DMS53 (cell line): ENCODE measurements around the gene AIRE.
"Not testable (repeated sequence)": the region's sequence is repeated elsewhere in the genome, so short reads cannot be mapped to it uniquely, and the experiment has no call there.

ENCODE experiments used
- DNase-seq: peaks from one replicate; lab custom pipeline; 2025; lab: John Stamatoyannopoulos, UW

Gene AIRE

DNA sequence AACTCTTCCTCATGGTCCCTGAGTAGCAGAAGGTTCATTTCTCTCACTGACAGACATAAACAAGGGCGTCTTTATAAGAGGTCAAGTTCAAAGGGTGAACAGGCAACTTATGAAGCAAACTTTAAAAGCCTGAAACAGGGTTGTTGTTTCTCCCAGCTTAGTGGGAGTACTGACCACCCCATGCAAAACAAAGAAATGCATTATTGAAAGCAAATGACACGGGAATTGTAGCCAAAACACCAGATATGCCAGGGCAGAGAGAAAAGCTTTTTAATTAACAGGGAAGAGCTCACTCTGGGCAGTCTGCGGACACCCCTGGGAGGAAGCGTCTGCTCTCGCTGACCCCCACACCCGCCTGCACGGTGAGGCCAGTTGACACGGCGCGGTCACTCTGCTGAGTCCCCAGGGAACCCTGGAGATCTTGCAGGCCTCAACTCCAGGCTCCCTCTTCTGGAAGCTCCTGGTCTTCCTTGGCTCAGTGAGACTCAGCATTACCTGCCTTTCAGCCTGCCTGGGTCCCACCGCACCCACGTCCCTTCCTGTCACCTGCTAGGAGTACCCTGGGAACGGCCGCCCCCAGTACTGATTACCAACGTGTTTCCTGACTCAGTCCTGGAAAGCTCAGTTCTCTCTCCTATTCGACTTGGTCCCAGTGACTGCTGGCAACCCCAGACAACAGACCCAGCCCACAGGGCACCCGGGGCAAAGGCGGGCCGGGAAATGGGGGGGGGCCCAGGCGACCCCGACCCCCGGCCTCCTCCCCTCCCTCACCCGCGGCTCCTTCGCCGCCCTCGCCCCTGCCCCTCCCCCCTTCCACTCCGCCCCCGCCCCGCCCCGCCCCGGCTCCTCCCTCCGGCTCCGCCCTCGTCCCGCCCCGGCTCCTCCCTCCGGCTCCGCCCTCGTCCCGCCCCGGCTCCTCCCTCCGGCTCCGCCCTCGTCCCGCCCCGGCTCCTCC lies 52.5 kb downstream of the AIRE start:
- DNase-seq, result peak; percentile 70

- DNase-seq, result peak; percentile 96
Measured at GRCh38 chr21:44338971-44339910, 53.6 kb downstream of the AIRE start, which contains the start of gene CFAP410. TSS of gene CFAP410 (minus strand) at chr21:44339390. CDS start at chr21:44339194, 196 bp downstream.

- DNase-seq, result not testable (repeated sequence)
Measured at GRCh38 chr21:44341726-44342458, 56.2 kb downstream of the AIRE start.

DNA sequence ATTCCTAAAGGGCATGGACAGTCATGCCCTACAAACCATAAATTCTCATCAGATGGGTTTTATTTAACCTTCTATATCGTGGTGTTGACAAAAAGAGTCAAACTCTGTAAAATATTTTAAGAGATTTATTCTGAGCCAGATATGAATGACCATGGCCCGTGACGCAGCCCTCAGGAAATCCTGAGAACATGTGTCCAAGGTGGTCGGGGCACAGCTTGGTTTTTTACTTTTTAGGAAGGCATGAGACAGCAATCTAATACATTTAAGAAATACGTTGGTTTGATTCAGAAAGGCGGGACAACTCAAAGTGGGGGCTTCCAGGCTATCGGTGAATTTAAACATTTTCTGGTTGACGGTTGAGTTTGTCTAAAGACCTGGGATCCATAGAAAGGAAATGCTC lies 57.3 kb downstream of the AIRE start:
- DNase-seq, result not testable (repeated sequence)

- no peak for DNase-seq
Measured at GRCh38 chr21:44344541-44345183, 59.0 kb downstream of the AIRE start.

GRCh38 chr21:44345495-44345894 lies 59.8 kb downstream of the AIRE start:
- DNase-seq, result no peak

GRCh38 chr21:44347911-44348451 lies 62.3 kb downstream of the AIRE start:
- peak; percentile 58 for DNase-seq
